HepG2 (cell line): ENCODE results near the gene NLRC3. TPM values are rescaled to one million over a fixed set of nuclear protein-coding genes. Genes with fewer than 3 reads are reported as not detected.

Source experiments
- ATAC-seq: fragments of 200-7000 bp; cut with Tn5 transposase; 3 replicates; pipeline ENCODE4 v1.9.1; 2020; ENCODE audit warnings: mild to moderate bottlenecking, moderate library complexity
- BruUV-seq: library from RNA; stranded (reverse); fragments of 400-500 nt; replicated peaks from 2 replicates; lab custom pipeline; 2021; lab: Mats Ljungman, UMichigan
- CTCF ChIA-PET: fragments of 300-600 bp; formaldehyde crosslinking; extraction: SDS; loops from one replicate; lab custom pipeline; 2021; ENCODE audit warnings: low total read pairs, inconsistent platforms, low intra/inter-chr PET ratio; lab: Yijun Ruan, JAX
- POLR2A ChIA-PET: fragments of 350-600 bp; sonication (Branson Sonifier 250); formaldehyde crosslinking; loops from one replicate; lab custom pipeline; 2020; ENCODE audit warnings: antibody characterized with exemption, inconsistent platforms; lab: Yijun Ruan, JAX
- DNase-seq: peaks from one replicate; pipeline ENCODE4 v3.0.0-alpha.2; 2015; ENCODE audit warnings: low spot score
- FAIRE-seq: peaks from 3 replicates; lab custom pipeline; 2011; peaks lifted over from hg19 to GRCh38; lab: Jason Lieb, UNC
- H2AFZ ChIP-seq: one replicate; pipeline ENCODE4 v1.6.1; 2011; ENCODE audit warnings: low read length, inconsistent platforms
- H3K27ac ChIP-seq: fragments of 300-600 bp; 3 replicates; pipeline ENCODE4 v1.8.0; 2011; ENCODE audit warnings: mixed run types, mild to moderate bottlenecking, mixed read lengths, low read length, inconsistent platforms; ENCODE audit not compliant: insufficient read depth; ENCODE audit errors: extremely low read length
- H3K27me3 ChIP-seq, 2 experiments: fragments of 200-600 bp in 1 of 2; 2 replicates in 1 of 2; 3 replicates in 1 of 2; pipeline versions ENCODE4 v1.6.0 to v1.8.0; 2011; ENCODE audit warnings: low read length in 2 of 2, mild to moderate bottlenecking in 2 of 2, moderate library complexity in 2 of 2, inconsistent platforms in 1 of 2; ENCODE audit not compliant: insufficient read depth in 2 of 2, control insufficient read depth in 1 of 2
- H3K36me3 ChIP-seq, 2 experiments: fragments of 200-600 bp in 1 of 2; replicated peaks in 1 of 2; 2 replicates in 1 of 2; 3 replicates in 1 of 2; pipeline versions ENCODE4 v1.5.1 to v1.8.0; 2011; ENCODE audit warnings: low read length in 2 of 2, inconsistent platforms in 1 of 2; ENCODE audit not compliant: insufficient read depth in 2 of 2, control insufficient read depth in 1 of 2
- H3K4me1 ChIP-seq: 2 replicates; pipeline ENCODE4 v1.5.1; 2012; ENCODE audit warnings: low read length, inconsistent platforms; ENCODE audit not compliant: insufficient read depth
- H3K4me2 ChIP-seq: 2 replicates; pipeline ENCODE4 v1.6.0; 2011; ENCODE audit warnings: low read depth, low read length, inconsistent platforms
- H3K4me3 ChIP-seq, 3 experiments: fragments of 200-600 bp in 1 of 3; sonication (generic), shearing (Covaris generic) in 1 of 3; replicated peaks in 1 of 3; 2 replicates each; pipeline ENCODE4 v1.5.1; 2011 to 2016; ENCODE audit warnings: low read length in 3 of 3, inconsistent platforms in 2 of 3, low read depth in 2 of 3, mild to moderate bottlenecking in 2 of 3, control low read depth in 1 of 3, mixed read lengths in 1 of 3; ENCODE audit not compliant: insufficient read depth in 1 of 3
- H3K79me2 ChIP-seq: one replicate; pipeline ENCODE4 v1.6.1; 2011; ENCODE audit warnings: low read length, inconsistent platforms; ENCODE audit not compliant: insufficient read depth
- H3K9ac ChIP-seq: 2 replicates; pipeline ENCODE4 v1.6.0; 2011; ENCODE audit warnings: mild to moderate bottlenecking, low read depth, low read length, inconsistent platforms; ENCODE audit not compliant: insufficient read depth
- H3K9me3 ChIP-seq: 2 replicates; pipeline ENCODE4 v1.5.1; 2012; ENCODE audit warnings: mild to moderate bottlenecking, low read length
- H4K20me1 ChIP-seq: 2 replicates; pipeline ENCODE4 v1.6.0; 2011; ENCODE audit warnings: inconsistent platforms, mild to moderate bottlenecking, low read length, moderate library complexity; ENCODE audit not compliant: insufficient read depth
- EHMT2 ChIP-seq: fragments of 200-600 bp; sonication (generic); IDR thresholded peaks from 2 replicates; pipeline ENCODE4 v1.7.0; 2017; ENCODE audit warnings: antibody characterized with exemption, low read depth, low read length, borderline replicate concordance
- GATAD2A ChIP-seq: IDR thresholded peaks from 2 replicates; pipeline ENCODE4 v1.6.1; 2016
- HNF4A ChIP-seq: sonication (generic); formaldehyde crosslinking; IDR thresholded peaks from 2 replicates; pipeline ENCODE4 v1.4.0; 2020; ENCODE audit warnings: missing genetic modification reagents
- PHB2 ChIP-seq: fragments of 450-650 bp; IDR thresholded peaks from 2 replicates; pipeline ENCODE4 v1.6.1; 2018; ENCODE audit not compliant: partially characterized antibody
- PHF5A ChIP-seq: IDR thresholded peaks from one replicate; pipeline ENCODE4 v1.6.1; 2018; ENCODE audit warnings: low read depth, missing genetic modification reagents; ENCODE audit not compliant: unreplicated experiment
- RARA ChIP-seq: IDR thresholded peaks from 2 replicates; pipeline ENCODE4 v1.6.1; 2016; ENCODE audit warnings: missing genetic modification reagents, missing compliant biosample characterization
- RFX5 ChIP-seq: IDR thresholded peaks from 2 replicates; pipeline ENCODE4 v1.6.1; 2011; ENCODE audit warnings: low read depth, low read length, improper control_type of control experiment
- SOX13 ChIP-seq, 3 experiments: fragments of 450-650 bp in 1 of 3; sonication (generic) in 1 of 3; formaldehyde crosslinking in 1 of 3; IDR thresholded peaks in 2 of 3; conservative IDR thresholded peaks in 1 of 3; 2 replicates each; pipeline versions ENCODE4 v1.5.0 to v1.6.1; 2016 to 2020; ENCODE audit warnings: antibody characterized with exemption in 1 of 3, mild to moderate bottlenecking in 1 of 3, missing compliant biosample characterization in 1 of 3, missing genetic modification reagents in 1 of 3, moderate library complexity in 1 of 3
- ZNF614 ChIP-seq: IDR thresholded peaks from 2 replicates; pipeline ENCODE4 v1.6.1; 2018; ENCODE audit warnings: missing biosample characterization, missing genetic modification reagents, inconsistent platforms, borderline replicate concordance
- ZNF772 ChIP-seq: sonication (generic); formaldehyde crosslinking; IDR thresholded peaks from 2 replicates; pipeline ENCODE4 v1.5.0; 2020; ENCODE audit warnings: mild to moderate bottlenecking, missing genetic modification reagents
- WGBS: methylation state at CpG from one replicate; pipeline ENCODE4 v1.1.6; 2017; ENCODE audit warnings: low lambda C conversion rate; 5-methylcytosine and 5-hydroxymethylcytosine counted together
- in situ Hi-C: cut with HindIII; loops from 2 replicates; pipeline ENCODE4 v1.10.0; 2017; ENCODE audit warnings: low pct_unique_long_range_greater_than_20kb; ENCODE audit not compliant: extremely low pct_ligation_motif_present
- intact Hi-C: fragments of 100-400 bp; cut with micrococcal nuclease; formaldehyde crosslinking; loops from one replicate; pipeline ENCODE4 v1.10.0; 2022; ENCODE audit not compliant: unreplicated experiment
- polyA plus RNA-seq, 8 experiments: library from polyadenylated mRNA; depleted of rRNA in 3 of 8; stranded (reverse) in 7 of 8; unstranded in 1 of 8; fragments of >200 nt; fragmentation: Illumina TruSeq in 4 of 8; extraction: Trizol in 4 of 8; gene quantifications; 2 replicates each; pipeline versions ENCODE4 v1.2.1 to v1.2.3, GENCODE V29; 2011 to 2016; ENCODE audit warnings: low read depth in 4 of 8, missing spikeins in 1 of 8, mixed read lengths in 1 of 8; ENCODE audit not compliant: insufficient read depth in 1 of 8
- total RNA-seq, 5 experiments: library from RNA; depleted of rRNA; stranded (reverse); fragments of >200 nt; fragmentation: Illumina TruSeq; extraction: Trizol; gene quantifications; 2 replicates each; pipeline ENCODE4 v1.2.3, GENCODE V29; 2016; ENCODE audit warnings: low read depth in 1 of 5
- TF ChIP-seq, protein P1 (sequence below): sonication (generic); formaldehyde crosslinking; IDR thresholded peaks from one replicate; pipeline ENCODE4 v1.5.1; 2020; ENCODE audit warnings: mild to moderate bottlenecking, missing genetic modification reagents; ENCODE audit errors: not compliant biosample characterization
- TF ChIP-seq, protein P2 (sequence below): sonication (generic); formaldehyde crosslinking; IDR thresholded peaks from 2 replicates; pipeline ENCODE4 v1.8.0; 2022; ENCODE audit warnings: mild to moderate bottlenecking, missing genetic modification reagents, moderate library complexity

Gene NLRC3
- total and polyA plus RNA-seq, 2 of the 13 experiments (the other 11 are each of a cell fraction or from before 2014, with no cell fraction given), result not detected

DNA sequence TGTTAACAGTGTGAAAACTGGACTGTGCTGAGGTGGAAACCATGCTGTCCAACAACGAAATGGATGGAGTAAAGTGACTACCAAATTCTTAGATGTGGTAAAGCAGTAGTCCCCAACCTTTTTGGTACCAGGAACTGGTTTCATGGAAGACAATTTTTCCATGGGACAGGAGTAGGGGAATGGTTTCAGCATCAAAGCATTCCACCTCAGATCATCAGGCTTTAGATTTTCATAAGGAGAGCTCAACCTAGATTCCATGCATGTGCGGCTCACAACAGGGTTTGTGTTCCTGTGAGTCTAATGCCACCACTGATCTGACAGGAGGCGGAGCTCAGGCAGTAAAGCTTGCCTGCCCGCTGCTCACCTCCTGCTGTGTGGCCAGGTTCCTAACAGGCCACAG is 22.7 kb upstream of the NLRC3 start (continued):
- TF ChIP-seq ZNF772, result no peak
- no peak for TF ChIP-seq HNF4A (CRISPR knock-in tag)
- TF ChIP-seq, all 625 proteins: peak for 0

DNA sequence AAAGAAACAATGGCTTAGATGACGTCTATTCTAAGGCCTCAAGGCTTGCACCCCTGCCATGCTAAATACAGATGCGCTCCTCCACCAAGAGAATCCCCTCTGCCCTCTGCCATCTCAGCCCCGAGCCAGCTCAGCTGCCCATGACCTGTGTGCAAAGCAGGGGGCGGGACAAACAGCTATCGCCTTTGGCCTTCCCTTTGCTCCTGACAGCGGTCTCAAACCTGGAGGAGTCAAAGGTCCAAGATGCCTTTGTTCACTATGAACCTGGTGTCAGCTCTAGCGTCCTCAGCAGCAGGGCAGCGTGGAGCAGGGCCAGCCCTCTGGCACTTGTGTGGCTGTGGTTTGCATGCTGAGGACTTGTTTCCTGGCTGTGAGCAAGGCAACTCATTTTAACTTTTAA is 21.9 kb upstream of the NLRC3 start:
- Histone ChIP-seq H3K4me3 (no peak overlapping the region), H3K79me2 (no peaks in the 10 kb centered on the region), H3K9me3 (peaks cover 6% of the 10 kb centered on the region), H3K36me3 (peaks cover 0 to 7% of the 10 kb centered on the region in 2 experiments; a peak in 1 of 5 replicates), H3K4me2 (peak overlapping the region; percentile 28; the same call in 1 of the 2 replicates), H3K27ac (no peak overlapping the region), H3K9ac (no peak overlapping the region), H4K20me1 (no peaks in the 10 kb centered on the region; the same call in 1 of the 2 replicates), H3K4me1 (peaks cover 42% of the 10 kb centered on the region), H3K27me3 (no peaks in the 10 kb centered on the region), H2AFZ (no peak overlapping the region)
- in situ Hi-C loops (no loop called here), intact Hi-C loops (no loop called here)
- ATAC-seq, result peak; percentile 2; the same call in 1 of the 3 replicates
- no TSS peak for BruUV-seq
- ChIA-PET POLR2A (interaction anchor here (1.3 kb wide), 1 partner anchor 41 kb away, joined by 3 read pairs; no protein-coding TSS in a partner anchor), CTCF (no interaction called here)
- peak; percentile 18 for DNase-seq
- WGBS, result 25% methylated on average over 6 of the region's 8 CpGs
- FAIRE-seq, result peak; percentile 73
- TF ChIP-seq PHB2 (no peak), PHF5A (no peak), RARA (CRISPR knock-in tag) (peak; percentile 39), EHMT2 (no peak), SOX13 (IDR thresholded peaks at IDR 0.05) (no peak), SOX13 (CRISPR knock-in tag; conservative IDR thresholded peaks at IDR 0.05 in 1 of 2, IDR thresholded peaks at IDR 0.05 in 1 of 2) (peak in 1 of 2 experiments; percentile 69; a peak in 2 of 4 replicates), GATAD2A (peak; percentile 35; the same call in 1 of the 2 replicates), ZNF614 (CRISPR knock-in tag) (no peak), RFX5 (no peak)
- TF ChIP-seq, protein P1, sequence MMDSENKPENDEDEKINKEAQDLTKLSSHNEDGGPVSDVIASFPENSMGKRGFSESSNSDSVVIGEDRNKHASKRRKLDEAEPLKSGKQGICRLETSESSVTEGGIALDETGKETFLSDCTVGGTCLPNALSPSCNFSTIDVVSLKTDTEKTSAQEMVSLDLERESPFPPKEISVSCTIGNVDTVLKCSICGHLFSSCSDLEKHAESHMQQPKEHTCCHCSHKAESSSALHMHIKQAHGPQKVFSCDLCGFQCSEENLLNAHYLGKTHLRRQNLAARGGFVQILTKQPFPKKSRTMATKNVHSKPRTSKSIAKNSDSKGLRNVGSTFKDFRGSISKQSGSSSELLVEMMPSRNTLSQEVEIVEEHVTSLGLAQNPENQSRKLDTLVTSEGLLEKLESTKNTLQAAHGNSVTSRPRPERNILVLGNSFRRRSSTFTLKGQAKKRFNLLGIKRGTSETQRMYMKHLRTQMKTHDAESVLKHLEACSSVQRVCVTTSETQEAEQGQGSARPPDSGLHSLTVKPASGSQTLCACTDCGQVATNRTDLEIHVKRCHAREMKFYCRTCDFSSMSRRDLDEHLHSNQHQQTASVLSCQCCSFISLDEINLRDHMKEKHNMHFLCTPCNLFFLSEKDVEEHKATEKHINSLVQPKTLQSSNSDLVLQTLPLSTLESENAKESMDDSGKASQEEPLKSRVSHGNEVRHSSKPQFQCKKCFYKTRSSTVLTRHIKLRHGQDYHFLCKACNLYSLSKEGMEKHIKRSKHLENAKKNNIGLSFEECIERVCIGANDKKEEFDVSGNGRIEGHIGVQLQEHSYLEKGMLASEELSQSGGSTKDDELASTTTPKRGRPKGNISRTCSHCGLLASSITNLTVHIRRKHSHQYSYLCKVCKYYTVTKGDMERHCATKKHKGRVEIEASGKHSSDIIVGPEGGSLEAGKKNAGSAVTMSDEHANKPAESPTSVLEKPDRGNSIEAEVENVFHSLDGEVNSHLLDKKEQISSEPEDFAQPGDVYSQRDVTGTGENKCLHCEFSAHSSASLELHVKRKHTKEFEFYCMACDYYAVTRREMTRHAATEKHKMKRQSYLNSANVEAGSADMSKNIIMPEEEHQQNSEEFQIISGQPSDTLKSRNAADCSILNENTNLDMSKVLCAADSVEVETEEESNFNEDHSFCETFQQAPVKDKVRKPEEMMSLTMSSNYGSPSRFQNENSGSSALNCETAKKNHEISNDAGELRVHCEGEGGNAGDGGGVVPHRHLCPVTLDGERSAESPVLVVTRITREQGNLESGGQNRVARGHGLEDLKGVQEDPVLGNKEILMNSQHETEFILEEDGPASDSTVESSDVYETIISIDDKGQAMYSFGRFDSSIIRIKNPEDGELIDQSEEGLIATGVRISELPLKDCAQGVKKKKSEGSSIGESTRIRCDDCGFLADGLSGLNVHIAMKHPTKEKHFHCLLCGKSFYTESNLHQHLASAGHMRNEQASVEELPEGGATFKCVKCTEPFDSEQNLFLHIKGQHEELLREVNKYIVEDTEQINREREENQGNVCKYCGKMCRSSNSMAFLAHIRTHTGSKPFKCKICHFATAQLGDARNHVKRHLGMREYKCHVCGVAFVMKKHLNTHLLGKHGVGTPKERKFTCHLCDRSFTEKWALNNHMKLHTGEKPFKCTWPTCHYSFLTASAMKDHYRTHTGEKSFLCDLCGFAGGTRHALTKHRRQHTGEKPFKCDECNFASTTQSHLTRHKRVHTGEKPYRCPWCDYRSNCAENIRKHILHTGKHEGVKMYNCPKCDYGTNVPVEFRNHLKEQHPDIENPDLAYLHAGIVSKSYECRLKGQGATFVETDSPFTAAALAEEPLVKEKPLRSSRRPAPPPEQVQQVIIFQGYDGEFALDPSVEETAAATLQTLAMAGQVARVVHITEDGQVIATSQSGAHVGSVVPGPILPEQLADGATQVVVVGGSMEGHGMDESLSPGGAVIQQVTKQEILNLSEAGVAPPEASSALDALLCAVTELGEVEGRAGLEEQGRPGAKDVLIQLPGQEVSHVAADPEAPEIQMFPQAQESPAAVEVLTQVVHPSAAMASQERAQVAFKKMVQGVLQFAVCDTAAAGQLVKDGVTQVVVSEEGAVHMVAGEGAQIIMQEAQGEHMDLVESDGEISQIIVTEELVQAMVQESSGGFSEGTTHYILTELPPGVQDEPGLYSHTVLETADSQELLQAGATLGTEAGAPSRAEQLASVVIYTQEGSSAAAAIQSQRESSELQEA, result peak; percentile 25
- TF ChIP-seq, protein P2, sequence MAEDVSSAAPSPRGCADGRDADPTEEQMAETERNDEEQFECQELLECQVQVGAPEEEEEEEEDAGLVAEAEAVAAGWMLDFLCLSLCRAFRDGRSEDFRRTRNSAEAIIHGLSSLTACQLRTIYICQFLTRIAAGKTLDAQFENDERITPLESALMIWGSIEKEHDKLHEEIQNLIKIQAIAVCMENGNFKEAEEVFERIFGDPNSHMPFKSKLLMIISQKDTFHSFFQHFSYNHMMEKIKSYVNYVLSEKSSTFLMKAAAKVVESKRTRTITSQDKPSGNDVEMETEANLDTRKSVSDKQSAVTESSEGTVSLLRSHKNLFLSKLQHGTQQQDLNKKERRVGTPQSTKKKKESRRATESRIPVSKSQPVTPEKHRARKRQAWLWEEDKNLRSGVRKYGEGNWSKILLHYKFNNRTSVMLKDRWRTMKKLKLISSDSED, result no peak
